Body of pancreas (tissue), 4 donors: ENCODE results near the gene GNG11. TPM values are rescaled to one million over a fixed set of nuclear protein-coding genes. Genes with fewer than 3 reads are reported as not detected.

Experiments used
- ATAC-seq: fragments of 150-250 bp; one replicate; pipeline ENCODE4 v1.9.1; 2016
- DNase-seq, 4 donors: peaks; one replicate each; pipeline ENCODE4 v3.0.0-alpha.2; 2019
- H3K27ac ChIP-seq, 4 donors: fragments of 200-600 bp; sonication (generic); 1 replicate in 3 of 4; 2 replicates in 1 of 4; pipeline versions ENCODE4 v1.5.1 to v1.6.1; 2016 to 2019; ENCODE audit warnings: mild to moderate bottlenecking in 1 of 4, mixed read lengths in 1 of 4, moderate library complexity in 1 of 4
- H3K27me3 ChIP-seq, 2 donors: fragments of 200-600 bp; sonication (generic); one replicate each; pipeline ENCODE4 v1.6.0; 2016; ENCODE audit warnings: mild to moderate bottlenecking in 1 of 2
- H3K36me3 ChIP-seq, 2 donors: fragments of 200-600 bp; sonication (generic); replicated peaks in 1 of 2; 2 replicates each; pipeline ENCODE4 v1.5.1; 2016; ENCODE audit warnings: low read depth in 2 of 2; ENCODE audit not compliant: insufficient read depth in 1 of 2
- H3K4me1 ChIP-seq: fragments of 200-600 bp; sonication (generic); one replicate; pipeline ENCODE4 v1.6.0; 2016
- H3K4me3 ChIP-seq, 2 donors: fragments of 200-600 bp; sonication (generic); 1 replicate in 1 of 2; 2 replicates in 1 of 2; pipeline ENCODE4 v1.5.1; 2016 to 2019
- H3K9me3 ChIP-seq, 3 donors: fragments of 200-600 bp; sonication (generic); 1 replicate in 2 of 3; 2 replicates in 1 of 3; pipeline ENCODE4 v1.5.1; 2016
- CTCF ChIP-seq, 7 experiments: fragments of 450-650 bp in 4 of 7; fragments of 200-600 bp in 3 of 7; sonication (generic) in 3 of 7; IDR thresholded peaks; one replicate each; pipeline ENCODE4 v1.5.1; 2016 to 2019; ENCODE audit warnings: antibody characterized with exemption in 7 of 7
- POLR2A ChIP-seq, 3 donors: fragments of 450-650 bp; IDR thresholded peaks; one replicate each; pipeline ENCODE4 v1.6.1; 2016; ENCODE audit warnings: antibody characterized with exemption in 3 of 3, mild to moderate bottlenecking in 2 of 3
- WGBS, 2 donors: methylation state at CpG; one replicate each; pipeline ENCODE4 v1.1.5; 2017; 5-methylcytosine and 5-hydroxymethylcytosine counted together
- intact Hi-C: fragments of 100-400 bp; cut with DNase I; formaldehyde crosslinking; loops from one replicate; pipeline ENCODE4 v1.15.1; 2023
- total RNA-seq, 2 donors: library from RNA; depleted of rRNA; stranded (reverse); fragments of >200 nt; gene quantifications; one replicate each; pipeline ENCODE4 v1.1.0, GENCODE V29; 2016

GNG11 gene
- total RNA-seq, 2 donors from 2014 or later = 6.6 to 11.4 TPM

- WGBS, 2 donors = 93 to 94% methylated on average over 1 of the region's 1 CpG
- H3K27me3 ChIP-seq = no peaks in the 10 kb centered on the region
- DNase-seq (no peak), ATAC-seq (no peak)
- no peaks in the 10 kb centered on the region for H3K36me3 ChIP-seq
- TF ChIP-seq CTCF (IDR thresholded peaks at IDR 0.05) (no peak), POLR2A (IDR thresholded peaks at IDR 0.05) (no peak)
- no peaks in the 10 kb centered on the region for H3K9me3 ChIP-seq
- no peak overlapping the region for H3K4me3 ChIP-seq
- H3K27ac ChIP-seq = no peak overlapping the region
- no peaks in the 10 kb centered on the region for H3K4me1 ChIP-seq
- intact Hi-C loops = no loop called here
Observed at GRCh38 chr7:93957767-93958166, 36.2 kb downstream of the GNG11 start.

GRCh38 chr7:93958216-93958615 lies 36.7 kb downstream of the GNG11 start:
- no peaks in the 10 kb centered on the region for H3K36me3 ChIP-seq
- intact Hi-C loops = no loop called here
- H3K27me3 ChIP-seq = no peaks in the 10 kb centered on the region
- ATAC-seq (no peak), DNase-seq (no peak)
- 87 to 90% methylated on average over 3 of the region's 3 CpGs for WGBS, 2 donors
- H3K4me1 ChIP-seq = no peaks in the 10 kb centered on the region
- TF ChIP-seq CTCF (IDR thresholded peaks at IDR 0.05) (no peak), POLR2A (IDR thresholded peaks at IDR 0.05) (no peak)
- no peak overlapping the region for H3K27ac ChIP-seq
- H3K4me3 ChIP-seq = no peak overlapping the region
- no peaks in the 10 kb centered on the region for H3K9me3 ChIP-seq

- intact Hi-C loops = no loop called here
Observed at GRCh38 chr7:93958651-93959050, 37.1 kb downstream of the GNG11 start.

GRCh38 chr7:93960986-93961385 lies 39.5 kb downstream of the GNG11 start:
- Histone ChIP-seq H3K9me3 (no peaks in the 10 kb centered on the region), H3K4me3 (no peak overlapping the region), H3K27me3 (no peaks in the 10 kb centered on the region), H3K27ac (no peak overlapping the region), H3K36me3 (no peaks in the 10 kb centered on the region), H3K4me1 (no peaks in the 10 kb centered on the region)
- TF ChIP-seq CTCF (IDR thresholded peaks at IDR 0.05) (no peak), POLR2A (IDR thresholded peaks at IDR 0.05) (no peak)
- no peak for DNase-seq
- no peak for ATAC-seq
- intact Hi-C loops = no loop called here
- 73 to 87% methylated on average over 3 of the region's 3 CpGs for WGBS, 2 donors

More at GRCh38 chr7:93958651-93959050, 37.1 kb downstream of the GNG11 start:
- TF ChIP-seq CTCF (IDR thresholded peaks at IDR 0.05) (no peak), POLR2A (IDR thresholded peaks at IDR 0.05) (no peak)
- H3K4me1 ChIP-seq = no peaks in the 10 kb centered on the region
- no peak overlapping the region for H3K4me3 ChIP-seq
- no peak overlapping the region for H3K27ac ChIP-seq
- DNase-seq (no peak), ATAC-seq (no peak)
- 86 to 90% methylated on average over 3 of the region's 3 CpGs for WGBS, 2 donors
- H3K9me3 ChIP-seq = no peaks in the 10 kb centered on the region
- H3K36me3 ChIP-seq = no peaks in the 10 kb centered on the region
- no peaks in the 10 kb centered on the region for H3K27me3 ChIP-seq

- no peak for TF ChIP-seq CTCF (IDR thresholded peaks at IDR 0.05)
- no peak for TF ChIP-seq POLR2A (IDR thresholded peaks at IDR 0.05)
- ATAC-seq = no peak
- WGBS, 2 donors = 83 to 92% methylated on average over 5 of the region's 5 CpGs
Observed at GRCh38 chr7:93964262-93964661, 42.7 kb downstream of the GNG11 start.

More at GRCh38 chr7:93964262-93964661, 42.7 kb downstream of the GNG11 start:
- H3K4me3 ChIP-seq = no peak overlapping the region
- intact Hi-C loops = no loop called here
- no peak overlapping the region for H3K27ac ChIP-seq
- no peaks in the 10 kb centered on the region for H3K4me1 ChIP-seq
- no peaks in the 10 kb centered on the region for H3K36me3 ChIP-seq
- DNase-seq = no peak
- no peaks in the 10 kb centered on the region for H3K9me3 ChIP-seq
- no peaks in the 10 kb centered on the region for H3K27me3 ChIP-seq
